WTC11 (cell line): ENCODE data around the gene PSMB10. TPM values are rescaled to one million over a fixed set of nuclear protein-coding genes. Genes with fewer than 3 reads are reported as not detected.

Experiments used
- ATAC-seq: fragments of 200-7000 bp; cut with Tn5 transposase; 2 replicates; pipeline ENCODE4 v1.10.0; 2021; ENCODE audit warnings: mild to moderate bottlenecking, moderate library complexity
- CTCF ChIA-PET: fragments of 300-600 bp; sonication (Branson Sonifier 250); formaldehyde crosslinking; loops from one replicate; lab custom pipeline; 2021; ENCODE audit warnings: antibody characterized with exemption; lab: Charles Lee
- POLR2A ChIA-PET: fragments of 350-600 bp; sonication (Branson Sonifier 250); formaldehyde crosslinking; loops from one replicate; lab custom pipeline; 2021; ENCODE audit warnings: antibody characterized with exemption; lab: Charles Lee
- DNase-seq: peaks from one replicate; pipeline ENCODE4 v3.0.0; 2021; ENCODE audit warnings: low spot score
- H3K27ac Mint-ChIP-seq: 2 replicates; pipeline ENCODE4 v1.8.0; 2021; ENCODE audit warnings: mixed read lengths
- H3K27me3 Mint-ChIP-seq: 2 replicates; pipeline ENCODE4 v1.8.0; 2021; ENCODE audit warnings: low read depth, mild to moderate bottlenecking, moderate library complexity, mixed read lengths
- H3K36me3 Mint-ChIP-seq: 2 replicates; pipeline ENCODE4 v1.8.0; 2021; ENCODE audit warnings: mixed read lengths
- H3K4me1 Mint-ChIP-seq: 2 replicates; pipeline ENCODE4 v1.8.0; 2022; ENCODE audit warnings: mixed read lengths
- H3K4me3 Mint-ChIP-seq: 2 replicates; pipeline ENCODE4 v1.8.0; 2021; ENCODE audit warnings: mild to moderate bottlenecking, moderate library complexity, mixed read lengths
- H3K9me3 Mint-ChIP-seq: 2 replicates; pipeline ENCODE4 v1.8.0; 2021; ENCODE audit warnings: mixed read lengths
- FOXP1 ChIP-seq: sonication (generic); formaldehyde crosslinking; IDR thresholded peaks from 2 replicates; pipeline ENCODE4 v1.8.0; 2022; ENCODE audit warnings: missing genetic modification reagents, mild to moderate bottlenecking, moderate library complexity, borderline replicate concordance
- GRHL2 ChIP-seq: fragments of 250-450 bp; sonication (Bioruptor Pico); IDR thresholded peaks from 2 replicates; pipeline ENCODE4 v1.8.0; 2022; ENCODE audit warnings: mild to moderate bottlenecking, moderate library complexity; ENCODE audit not compliant: insufficient replicate concordance, severe bottlenecking
- MYBL2 ChIP-seq: sonication (generic); formaldehyde crosslinking; IDR thresholded peaks from 2 replicates; pipeline ENCODE4 v1.8.1; 2023; ENCODE audit warnings: mild to moderate bottlenecking, moderate library complexity, missing genetic modification reagents
- NR2C2 ChIP-seq: sonication (generic); formaldehyde crosslinking; IDR thresholded peaks from 2 replicates; pipeline ENCODE4 v1.8.0; 2022; ENCODE audit warnings: mild to moderate bottlenecking, missing genetic modification reagents
- NR3C1 ChIP-seq: sonication (generic); formaldehyde crosslinking; conservative IDR thresholded peaks from 2 replicates; pipeline ENCODE4 v1.8.1; 2023; ENCODE audit warnings: low read depth, mild to moderate bottlenecking, missing genetic modification reagents
- SMAD4 ChIP-seq: sonication (generic); formaldehyde crosslinking; IDR thresholded peaks from 2 replicates; pipeline ENCODE4 v1.8.0; 2022; ENCODE audit warnings: mild to moderate bottlenecking, missing genetic modification reagents
- SP1 ChIP-seq: sonication (generic); formaldehyde crosslinking; conservative IDR thresholded peaks from 2 replicates; pipeline ENCODE4 v1.8.1; 2022; ENCODE audit warnings: missing genetic modification reagents
- ZNF263 ChIP-seq: sonication (generic); formaldehyde crosslinking; IDR thresholded peaks from 2 replicates; pipeline ENCODE4 v1.8.1; 2022; ENCODE audit warnings: low read depth, mild to moderate bottlenecking, moderate library complexity, missing genetic modification reagents
- ZNF423 ChIP-seq: fragments of 250-450 bp; sonication (Bioruptor Pico); IDR thresholded peaks from 2 replicates; pipeline ENCODE4 v2.1.2; 2022; ENCODE audit warnings: mild to moderate bottlenecking, moderate library complexity
- total RNA-seq: library from RNA; stranded (reverse); gene quantifications from 3 replicates; pipeline ENCODE4 v1.2.3, GENCODE V29; 2021
- TF ChIP-seq, protein P1 (sequence below): sonication (generic); formaldehyde crosslinking; IDR thresholded peaks from 2 replicates; pipeline ENCODE4 v1.8.1; 2023; ENCODE audit warnings: mild to moderate bottlenecking, missing genetic modification reagents, borderline replicate concordance
- TF ChIP-seq, protein P2 (sequence below): fragments of 250-450 bp; sonication (Bioruptor Pico); conservative IDR thresholded peaks from 2 replicates; pipeline ENCODE4 v1.9.0; 2021; ENCODE audit warnings: mild to moderate bottlenecking
- TF ChIP-seq, protein P3 (sequence below): sonication (generic); formaldehyde crosslinking; IDR thresholded peaks from 2 replicates; pipeline ENCODE4 v1.8.0; 2022; ENCODE audit warnings: missing genetic modification reagents
- TF ChIP-seq, protein P4 (sequence below): sonication (generic); formaldehyde crosslinking; IDR thresholded peaks from 2 replicates; pipeline ENCODE4 v1.8.1; 2023; ENCODE audit warnings: mild to moderate bottlenecking, missing genetic modification reagents, moderate library complexity
- TF ChIP-seq, protein P5 (sequence below): fragments of 250-450 bp; sonication (Bioruptor Pico); IDR thresholded peaks from 2 replicates; pipeline ENCODE4 v2.1.2; 2022; ENCODE audit warnings: mild to moderate bottlenecking, moderate library complexity
- TF ChIP-seq, protein P6 (sequence below): sonication (generic); formaldehyde crosslinking; IDR thresholded peaks from 2 replicates; pipeline ENCODE4 v1.8.1; 2022; ENCODE audit warnings: mild to moderate bottlenecking, missing genetic modification reagents, moderate library complexity, borderline replicate concordance
- TF ChIP-seq, protein P7 (sequence below): sonication (generic); formaldehyde crosslinking; IDR thresholded peaks from 2 replicates; pipeline ENCODE4 v1.8.1; 2022; ENCODE audit warnings: mild to moderate bottlenecking, moderate library complexity, missing genetic modification reagents
- TF ChIP-seq, protein P8 (sequence below): sonication (generic); formaldehyde crosslinking; IDR thresholded peaks from 2 replicates; pipeline ENCODE4 v1.8.1; 2023; ENCODE audit warnings: mild to moderate bottlenecking, missing genetic modification reagents

PSMB10 gene
- total RNA-seq, 1 experiment from 2014 or later = 40.9 TPM

DNA sequence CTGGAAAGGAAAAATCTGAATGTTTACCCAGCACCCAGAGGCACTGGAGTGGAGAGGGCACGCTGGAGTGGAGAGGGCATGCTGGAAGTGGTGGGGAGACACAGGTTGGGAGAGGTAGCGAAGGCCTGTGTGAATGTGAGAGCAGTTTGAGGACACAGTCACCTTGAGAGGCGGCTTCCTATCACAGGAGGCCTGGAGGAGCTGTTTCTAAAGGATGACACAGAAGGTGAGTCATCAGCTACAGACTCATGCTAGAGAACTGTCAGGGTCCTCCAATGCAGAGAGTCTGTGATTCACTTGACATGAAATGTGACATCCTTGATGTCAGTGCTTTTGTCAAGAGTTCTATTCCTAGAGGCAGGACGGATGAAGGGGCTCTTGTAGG, 18.8 kb downstream of the PSMB10 start:
- ChIA-PET POLR2A (no interaction called here), CTCF (interaction anchor here (1.0 kb wide), 1 partner anchor 8 kb away, joined by 3 read pairs; no protein-coding TSS in a partner anchor)
- Mint-ChIP-seq H3K27ac (no peak overlapping the region), H3K4me1 (peaks cover 45% of the 10 kb centered on the region), H3K9me3 (no peaks in the 10 kb centered on the region), H3K36me3 (no peaks in the 10 kb centered on the region; the same call in 1 of the 2 replicates), H3K4me3 (no peak overlapping the region), H3K27me3 (no peaks in the 10 kb centered on the region; the same call in 1 of the 2 replicates)
- TF ChIP-seq NR2C2 = no peak
- no peak for TF ChIP-seq GRHL2 (CRISPR knock-in tag)
- no peak for TF ChIP-seq SP1 (CRISPR knock-in tag)
- TF ChIP-seq, protein P1, sequence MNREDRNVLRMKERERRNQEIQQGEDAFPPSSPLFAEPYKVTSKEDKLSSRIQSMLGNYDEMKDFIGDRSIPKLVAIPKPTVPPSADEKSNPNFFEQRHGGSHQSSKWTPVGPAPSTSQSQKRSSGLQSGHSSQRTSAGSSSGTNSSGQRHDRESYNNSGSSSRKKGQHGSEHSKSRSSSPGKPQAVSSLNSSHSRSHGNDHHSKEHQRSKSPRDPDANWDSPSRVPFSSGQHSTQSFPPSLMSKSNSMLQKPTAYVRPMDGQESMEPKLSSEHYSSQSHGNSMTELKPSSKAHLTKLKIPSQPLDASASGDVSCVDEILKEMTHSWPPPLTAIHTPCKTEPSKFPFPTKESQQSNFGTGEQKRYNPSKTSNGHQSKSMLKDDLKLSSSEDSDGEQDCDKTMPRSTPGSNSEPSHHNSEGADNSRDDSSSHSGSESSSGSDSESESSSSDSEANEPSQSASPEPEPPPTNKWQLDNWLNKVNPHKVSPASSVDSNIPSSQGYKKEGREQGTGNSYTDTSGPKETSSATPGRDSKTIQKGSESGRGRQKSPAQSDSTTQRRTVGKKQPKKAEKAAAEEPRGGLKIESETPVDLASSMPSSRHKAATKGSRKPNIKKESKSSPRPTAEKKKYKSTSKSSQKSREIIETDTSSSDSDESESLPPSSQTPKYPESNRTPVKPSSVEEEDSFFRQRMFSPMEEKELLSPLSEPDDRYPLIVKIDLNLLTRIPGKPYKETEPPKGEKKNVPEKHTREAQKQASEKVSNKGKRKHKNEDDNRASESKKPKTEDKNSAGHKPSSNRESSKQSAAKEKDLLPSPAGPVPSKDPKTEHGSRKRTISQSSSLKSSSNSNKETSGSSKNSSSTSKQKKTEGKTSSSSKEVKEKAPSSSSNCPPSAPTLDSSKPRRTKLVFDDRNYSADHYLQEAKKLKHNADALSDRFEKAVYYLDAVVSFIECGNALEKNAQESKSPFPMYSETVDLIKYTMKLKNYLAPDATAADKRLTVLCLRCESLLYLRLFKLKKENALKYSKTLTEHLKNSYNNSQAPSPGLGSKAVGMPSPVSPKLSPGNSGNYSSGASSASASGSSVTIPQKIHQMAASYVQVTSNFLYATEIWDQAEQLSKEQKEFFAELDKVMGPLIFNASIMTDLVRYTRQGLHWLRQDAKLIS (CRISPR knock-in tag) = no peak
- TF ChIP-seq, protein P2, sequence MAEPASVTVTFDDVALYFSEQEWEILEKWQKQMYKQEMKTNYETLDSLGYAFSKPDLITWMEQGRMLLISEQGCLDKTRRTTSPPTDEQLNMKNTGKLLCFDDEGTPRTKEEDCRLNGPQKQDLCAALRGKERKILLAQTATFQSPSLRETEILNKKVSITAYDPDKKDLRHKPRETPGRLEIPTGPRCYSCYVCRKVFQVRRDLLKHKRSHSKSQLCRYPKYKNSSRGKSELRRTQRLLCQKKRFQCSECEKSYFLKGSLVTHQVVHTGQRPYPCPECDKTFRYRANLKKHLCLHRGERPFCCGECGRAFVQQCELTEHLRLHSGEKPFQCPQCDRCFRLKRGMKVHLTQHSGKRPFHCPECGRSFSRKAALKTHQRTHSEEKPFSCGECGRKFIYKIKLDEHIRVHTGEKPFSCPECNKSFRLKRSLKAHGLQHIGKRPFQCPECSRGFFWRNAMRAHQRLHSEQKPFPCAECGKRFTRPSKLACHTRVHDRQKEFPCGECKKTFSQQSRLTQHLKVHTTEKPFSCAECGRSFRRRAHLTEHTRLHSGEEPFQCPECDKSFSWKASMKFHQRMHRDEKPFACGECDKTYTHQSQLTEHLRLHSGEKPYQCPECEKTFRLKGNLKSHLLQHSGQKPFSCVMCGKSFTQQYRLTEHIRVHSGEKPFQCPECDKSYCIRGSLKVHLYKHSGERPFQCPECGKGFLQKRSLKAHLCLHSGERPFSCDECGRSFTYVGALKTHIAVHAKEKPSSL (CRISPR knock-in tag) = no peak
- TF ChIP-seq, protein P3, sequence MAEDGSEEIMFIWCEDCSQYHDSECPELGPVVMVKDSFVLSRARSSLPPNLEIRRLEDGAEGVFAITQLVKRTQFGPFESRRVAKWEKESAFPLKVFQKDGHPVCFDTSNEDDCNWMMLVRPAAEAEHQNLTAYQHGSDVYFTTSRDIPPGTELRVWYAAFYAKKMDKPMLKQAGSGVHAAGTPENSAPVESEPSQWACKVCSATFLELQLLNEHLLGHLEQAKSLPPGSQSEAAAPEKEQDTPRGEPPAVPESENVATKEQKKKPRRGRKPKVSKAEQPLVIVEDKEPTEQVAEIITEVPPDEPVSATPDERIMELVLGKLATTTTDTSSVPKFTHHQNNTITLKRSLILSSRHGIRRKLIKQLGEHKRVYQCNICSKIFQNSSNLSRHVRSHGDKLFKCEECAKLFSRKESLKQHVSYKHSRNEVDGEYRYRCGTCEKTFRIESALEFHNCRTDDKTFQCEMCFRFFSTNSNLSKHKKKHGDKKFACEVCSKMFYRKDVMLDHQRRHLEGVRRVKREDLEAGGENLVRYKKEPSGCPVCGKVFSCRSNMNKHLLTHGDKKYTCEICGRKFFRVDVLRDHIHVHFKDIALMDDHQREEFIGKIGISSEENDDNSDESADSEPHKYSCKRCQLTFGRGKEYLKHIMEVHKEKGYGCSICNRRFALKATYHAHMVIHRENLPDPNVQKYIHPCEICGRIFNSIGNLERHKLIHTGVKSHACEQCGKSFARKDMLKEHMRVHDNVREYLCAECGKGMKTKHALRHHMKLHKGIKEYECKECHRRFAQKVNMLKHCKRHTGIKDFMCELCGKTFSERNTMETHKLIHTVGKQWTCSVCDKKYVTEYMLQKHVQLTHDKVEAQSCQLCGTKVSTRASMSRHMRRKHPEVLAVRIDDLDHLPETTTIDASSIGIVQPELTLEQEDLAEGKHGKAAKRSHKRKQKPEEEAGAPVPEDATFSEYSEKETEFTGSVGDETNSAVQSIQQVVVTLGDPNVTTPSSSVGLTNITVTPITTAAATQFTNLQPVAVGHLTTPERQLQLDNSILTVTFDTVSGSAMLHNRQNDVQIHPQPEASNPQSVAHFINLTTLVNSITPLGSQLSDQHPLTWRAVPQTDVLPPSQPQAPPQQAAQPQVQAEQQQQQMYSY (CRISPR knock-in tag) = no peak
- no peak for TF ChIP-seq FOXP1 (CRISPR knock-in tag)
- no peak for TF ChIP-seq NR3C1 (CRISPR knock-in tag)
- TF ChIP-seq, protein P4, sequence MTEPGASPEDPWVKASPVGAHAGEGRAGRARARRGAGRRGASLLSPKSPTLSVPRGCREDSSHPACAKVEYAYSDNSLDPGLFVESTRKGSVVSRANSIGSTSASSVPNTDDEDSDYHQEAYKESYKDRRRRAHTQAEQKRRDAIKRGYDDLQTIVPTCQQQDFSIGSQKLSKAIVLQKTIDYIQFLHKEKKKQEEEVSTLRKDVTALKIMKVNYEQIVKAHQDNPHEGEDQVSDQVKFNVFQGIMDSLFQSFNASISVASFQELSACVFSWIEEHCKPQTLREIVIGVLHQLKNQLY = no peak
- TF ChIP-seq, protein P5, sequence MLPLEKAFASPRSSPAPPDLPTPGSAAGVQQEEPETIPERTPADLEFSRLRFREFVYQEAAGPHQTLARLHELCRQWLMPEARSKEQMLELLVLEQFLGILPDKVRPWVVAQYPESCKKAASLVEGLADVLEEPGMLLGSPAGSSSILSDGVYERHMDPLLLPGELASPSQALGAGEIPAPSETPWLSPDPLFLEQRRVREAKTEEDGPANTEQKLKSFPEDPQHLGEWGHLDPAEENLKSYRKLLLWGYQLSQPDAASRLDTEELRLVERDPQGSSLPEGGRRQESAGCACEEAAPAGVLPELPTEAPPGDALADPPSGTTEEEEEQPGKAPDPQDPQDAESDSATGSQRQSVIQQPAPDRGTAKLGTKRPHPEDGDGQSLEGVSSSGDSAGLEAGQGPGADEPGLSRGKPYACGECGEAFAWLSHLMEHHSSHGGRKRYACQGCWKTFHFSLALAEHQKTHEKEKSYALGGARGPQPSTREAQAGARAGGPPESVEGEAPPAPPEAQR (CRISPR knock-in tag) = no peak
- TF ChIP-seq SMAD4 (CRISPR knock-in tag) = no peak
- TF ChIP-seq, protein P6, sequence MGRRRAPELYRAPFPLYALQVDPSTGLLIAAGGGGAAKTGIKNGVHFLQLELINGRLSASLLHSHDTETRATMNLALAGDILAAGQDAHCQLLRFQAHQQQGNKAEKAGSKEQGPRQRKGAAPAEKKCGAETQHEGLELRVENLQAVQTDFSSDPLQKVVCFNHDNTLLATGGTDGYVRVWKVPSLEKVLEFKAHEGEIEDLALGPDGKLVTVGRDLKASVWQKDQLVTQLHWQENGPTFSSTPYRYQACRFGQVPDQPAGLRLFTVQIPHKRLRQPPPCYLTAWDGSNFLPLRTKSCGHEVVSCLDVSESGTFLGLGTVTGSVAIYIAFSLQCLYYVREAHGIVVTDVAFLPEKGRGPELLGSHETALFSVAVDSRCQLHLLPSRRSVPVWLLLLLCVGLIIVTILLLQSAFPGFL (CRISPR knock-in tag) = no peak
- TF ChIP-seq, protein P7, sequence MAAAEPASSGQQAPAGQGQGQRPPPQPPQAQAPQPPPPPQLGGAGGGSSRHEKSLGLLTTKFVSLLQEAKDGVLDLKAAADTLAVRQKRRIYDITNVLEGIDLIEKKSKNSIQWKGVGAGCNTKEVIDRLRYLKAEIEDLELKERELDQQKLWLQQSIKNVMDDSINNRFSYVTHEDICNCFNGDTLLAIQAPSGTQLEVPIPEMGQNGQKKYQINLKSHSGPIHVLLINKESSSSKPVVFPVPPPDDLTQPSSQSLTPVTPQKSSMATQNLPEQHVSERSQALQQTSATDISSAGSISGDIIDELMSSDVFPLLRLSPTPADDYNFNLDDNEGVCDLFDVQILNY (CRISPR knock-in tag) = no peak
- no peak for TF ChIP-seq MYBL2 (CRISPR knock-in tag)
- TF ChIP-seq ZNF263 (CRISPR knock-in tag) = no peak
- TF ChIP-seq ZNF423 (CRISPR knock-in tag) = no peak
- TF ChIP-seq, protein P8, sequence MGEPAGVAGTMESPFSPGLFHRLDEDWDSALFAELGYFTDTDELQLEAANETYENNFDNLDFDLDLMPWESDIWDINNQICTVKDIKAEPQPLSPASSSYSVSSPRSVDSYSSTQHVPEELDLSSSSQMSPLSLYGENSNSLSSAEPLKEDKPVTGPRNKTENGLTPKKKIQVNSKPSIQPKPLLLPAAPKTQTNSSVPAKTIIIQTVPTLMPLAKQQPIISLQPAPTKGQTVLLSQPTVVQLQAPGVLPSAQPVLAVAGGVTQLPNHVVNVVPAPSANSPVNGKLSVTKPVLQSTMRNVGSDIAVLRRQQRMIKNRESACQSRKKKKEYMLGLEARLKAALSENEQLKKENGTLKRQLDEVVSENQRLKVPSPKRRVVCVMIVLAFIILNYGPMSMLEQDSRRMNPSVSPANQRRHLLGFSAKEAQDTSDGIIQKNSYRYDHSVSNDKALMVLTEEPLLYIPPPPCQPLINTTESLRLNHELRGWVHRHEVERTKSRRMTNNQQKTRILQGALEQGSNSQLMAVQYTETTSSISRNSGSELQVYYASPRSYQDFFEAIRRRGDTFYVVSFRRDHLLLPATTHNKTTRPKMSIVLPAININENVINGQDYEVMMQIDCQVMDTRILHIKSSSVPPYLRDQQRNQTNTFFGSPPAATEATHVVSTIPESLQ (CRISPR knock-in tag) = no peak
- DNase-seq (no peak), ATAC-seq (no peak)
